Endothelial cell of umbilical vein (primary cell): ENCODE data around the gene SCYGR4.

Experiments used
- CTCF ChIP-seq, 2 donors: IDR thresholded peaks; 1 replicate in 1 of 2; 2 replicates in 1 of 2; pipeline ENCODE4 v1.5.1; 2011; ENCODE audit warnings: low read length in 2 of 2, mild to moderate bottlenecking in 2 of 2, moderate library complexity in 2 of 2, control low read depth in 1 of 2, inconsistent platforms in 1 of 2, low read depth in 1 of 2; ENCODE audit not compliant: insufficient read depth in 1 of 2; ENCODE audit errors: extremely low read depth in 1 of 2
- JUN ChIP-seq: IDR thresholded peaks from 2 replicates; pipeline ENCODE4 v1.6.1; 2011; ENCODE audit warnings: borderline replicate concordance, low read depth; ENCODE audit not compliant: insufficient read length, insufficient read depth
- POLR2A ChIP-seq: IDR thresholded peaks from 2 replicates; pipeline ENCODE4 v1.6.1; 2012; ENCODE audit warnings: low read depth, mild to moderate bottlenecking, control low read depth, low read length

GRCh38 chr2:227576110-227576509 is 41.2 kb upstream of the SCYGR4 start:
- TF ChIP-seq POLR2A = no peak
- TF ChIP-seq CTCF (IDR thresholded peaks at IDR 0.05; ENCODE audit: extremely low read depth in 1 of 2, insufficient read depth in 1 of 2, low read depth in 1 of 2, low read length in 2 of 2) = no peak
- peak; percentile 40 for TF ChIP-seq JUN
